Suprapubic skin (tissue), 4 donors: ENCODE results near the gene ROBO1. TPM values are rescaled to one million over a fixed set of nuclear protein-coding genes. Genes with fewer than 3 reads are reported as not detected.

ENCODE experiments used
- DNase-seq, 2 donors: peaks; one replicate each; pipeline ENCODE4 v3.0.0-alpha.2; 2019; ENCODE audit warnings: low spot score in 2 of 2
- H3K27ac ChIP-seq: fragments of 200-600 bp; sonication (generic); one replicate; pipeline ENCODE4 v1.5.1; 2019
- H3K27me3 ChIP-seq: fragments of 200-600 bp; sonication (generic); one replicate; pipeline ENCODE4 v1.5.1; 2019
- H3K36me3 ChIP-seq: fragments of 200-600 bp; sonication (generic); one replicate; pipeline ENCODE4 v1.5.1; 2019
- H3K4me1 ChIP-seq: fragments of 200-600 bp; sonication (generic); one replicate; pipeline ENCODE4 v1.5.1; 2019
- H3K4me3 ChIP-seq: fragments of 200-600 bp; sonication (generic); one replicate; pipeline ENCODE4 v1.5.1; 2019; ENCODE audit warnings: mild to moderate bottlenecking
- H3K9me3 ChIP-seq: fragments of 200-600 bp; sonication (generic); one replicate; pipeline ENCODE4 v1.5.1; 2019
- EP300 ChIP-seq: sonication (generic); formaldehyde crosslinking; IDR thresholded peaks from one replicate; pipeline ENCODE4 v1.6.1; 2017; ENCODE audit warnings: antibody characterized with exemption
- POLR2A ChIP-seq, 2 donors: fragments of 450-650 bp; IDR thresholded peaks; one replicate each; pipeline ENCODE4 v1.6.1; 2017; ENCODE audit warnings: antibody characterized with exemption in 2 of 2, mild to moderate bottlenecking in 2 of 2, moderate library complexity in 2 of 2
- POLR2AphosphoS5 ChIP-seq, 3 donors: sonication (generic); formaldehyde crosslinking; IDR thresholded peaks; one replicate each; pipeline ENCODE4 v1.6.1; 2017; ENCODE audit warnings: antibody characterized with exemption in 3 of 3
- WGBS: methylation state at CpG from one replicate; pipeline ENCODE4 v1.1.5; 2018; 5-methylcytosine and 5-hydroxymethylcytosine counted together
- total RNA-seq, 4 donors: library from RNA; depleted of rRNA; stranded (reverse); fragments of >200 nt; gene quantifications; one replicate each; pipeline ENCODE4 v1.1.0, GENCODE V29; 2016
- TF ChIP-seq, protein P1 (sequence below), 2 donors: fragments of 200-600 bp in 1 of 2; fragments of 450-650 bp in 1 of 2; sonication (generic) in 1 of 2; IDR thresholded peaks; one replicate each; pipeline ENCODE4 v1.5.1; 2016 to 2019; ENCODE audit warnings: antibody characterized with exemption in 2 of 2, mild to moderate bottlenecking in 1 of 2, moderate library complexity in 1 of 2

The ROBO1 gene
- total RNA-seq, 4 donors from 2014 or later: 67.7 to 80.3 (median 71.3) TPM

DNA sequence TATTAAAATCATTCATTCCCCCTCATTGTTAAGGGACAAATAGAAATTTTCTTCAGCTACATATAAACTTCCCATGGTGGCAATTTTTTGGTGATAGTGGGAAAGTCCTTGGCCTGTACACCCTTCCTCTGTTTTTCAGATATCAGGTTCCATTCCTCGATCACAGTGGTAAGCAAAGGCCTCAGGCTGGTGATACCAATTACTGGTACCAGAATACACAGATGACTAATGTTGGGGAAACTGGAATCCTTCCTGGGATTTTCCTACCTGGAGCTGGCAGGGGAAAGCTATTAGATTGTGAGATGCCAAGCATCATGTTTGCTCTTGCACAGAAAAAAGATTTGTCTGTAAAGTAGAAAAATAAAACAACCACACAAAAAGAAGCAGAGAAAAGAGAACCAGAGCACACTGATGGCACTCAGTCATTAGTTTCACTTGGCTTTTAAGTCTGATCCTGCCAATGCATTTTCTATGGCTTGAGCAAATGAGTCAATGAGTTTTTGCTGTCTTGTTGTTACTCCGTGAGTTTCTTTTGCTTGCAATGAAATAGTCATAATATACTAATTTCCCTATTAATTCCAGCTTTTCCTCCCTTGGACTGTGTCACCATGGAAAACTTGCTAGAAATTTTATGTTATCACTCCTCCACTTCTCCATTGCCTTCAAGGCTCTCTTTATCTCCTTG is 795.0 kb downstream of the ROBO1 start:
- WGBS: 51% methylated on average over 2 of the region's 2 CpGs
- no peak overlapping the region for H3K27ac ChIP-seq

GRCh38 chr3:78970656-78971055 is 797.1 kb downstream of the ROBO1 start:
- H3K36me3 ChIP-seq: no peaks in the 10 kb centered on the region
- WGBS: 57% methylated on average over 1 of the region's 1 CpG
- TF ChIP-seq POLR2AphosphoS5 (IDR thresholded peaks at IDR 0.05) (no peak), EP300 (no peak), POLR2A (IDR thresholded peaks at IDR 0.05) (no peak)
- H3K4me1 ChIP-seq: peaks cover 5% of the 10 kb centered on the region
- no peak for DNase-seq
- H3K9me3 ChIP-seq: no peaks in the 10 kb centered on the region
- no peak overlapping the region for H3K4me3 ChIP-seq
- no peaks in the 10 kb centered on the region for H3K27me3 ChIP-seq
- no peak overlapping the region for H3K27ac ChIP-seq

More for the DNA sequence above, 795.0 kb downstream of the ROBO1 start:
- Histone ChIP-seq H3K36me3 (no peaks in the 10 kb centered on the region), H3K27me3 (no peaks in the 10 kb centered on the region), H3K4me3 (no peak overlapping the region), H3K4me1 (peaks cover 5% of the 10 kb centered on the region), H3K9me3 (no peaks in the 10 kb centered on the region)
- DNase-seq: no peak
- TF ChIP-seq, protein P1, sequence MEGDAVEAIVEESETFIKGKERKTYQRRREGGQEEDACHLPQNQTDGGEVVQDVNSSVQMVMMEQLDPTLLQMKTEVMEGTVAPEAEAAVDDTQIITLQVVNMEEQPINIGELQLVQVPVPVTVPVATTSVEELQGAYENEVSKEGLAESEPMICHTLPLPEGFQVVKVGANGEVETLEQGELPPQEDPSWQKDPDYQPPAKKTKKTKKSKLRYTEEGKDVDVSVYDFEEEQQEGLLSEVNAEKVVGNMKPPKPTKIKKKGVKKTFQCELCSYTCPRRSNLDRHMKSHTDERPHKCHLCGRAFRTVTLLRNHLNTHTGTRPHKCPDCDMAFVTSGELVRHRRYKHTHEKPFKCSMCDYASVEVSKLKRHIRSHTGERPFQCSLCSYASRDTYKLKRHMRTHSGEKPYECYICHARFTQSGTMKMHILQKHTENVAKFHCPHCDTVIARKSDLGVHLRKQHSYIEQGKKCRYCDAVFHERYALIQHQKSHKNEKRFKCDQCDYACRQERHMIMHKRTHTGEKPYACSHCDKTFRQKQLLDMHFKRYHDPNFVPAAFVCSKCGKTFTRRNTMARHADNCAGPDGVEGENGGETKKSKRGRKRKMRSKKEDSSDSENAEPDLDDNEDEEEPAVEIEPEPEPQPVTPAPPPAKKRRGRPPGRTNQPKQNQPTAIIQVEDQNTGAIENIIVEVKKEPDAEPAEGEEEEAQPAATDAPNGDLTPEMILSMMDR (IDR thresholded peaks at IDR 0.05): no peak
- TF ChIP-seq EP300: no peak
- TF ChIP-seq POLR2A (IDR thresholded peaks at IDR 0.05): no peak
- TF ChIP-seq POLR2AphosphoS5 (IDR thresholded peaks at IDR 0.05): no peak

- 58% methylated on average over 2 of the region's 2 CpGs for WGBS
- no peaks in the 10 kb centered on the region for H3K9me3 ChIP-seq
- no peaks in the 10 kb centered on the region for H3K36me3 ChIP-seq
- H3K4me3 ChIP-seq: no peak overlapping the region
- TF ChIP-seq EP300: no peak
- H3K27ac ChIP-seq: no peak overlapping the region
- no peaks in the 10 kb centered on the region for H3K4me1 ChIP-seq
- H3K27me3 ChIP-seq: no peaks in the 10 kb centered on the region
- DNase-seq: no peak
Observed at GRCh38 chr3:78969483-78969882, 798.3 kb downstream of the ROBO1 start.

DNA sequence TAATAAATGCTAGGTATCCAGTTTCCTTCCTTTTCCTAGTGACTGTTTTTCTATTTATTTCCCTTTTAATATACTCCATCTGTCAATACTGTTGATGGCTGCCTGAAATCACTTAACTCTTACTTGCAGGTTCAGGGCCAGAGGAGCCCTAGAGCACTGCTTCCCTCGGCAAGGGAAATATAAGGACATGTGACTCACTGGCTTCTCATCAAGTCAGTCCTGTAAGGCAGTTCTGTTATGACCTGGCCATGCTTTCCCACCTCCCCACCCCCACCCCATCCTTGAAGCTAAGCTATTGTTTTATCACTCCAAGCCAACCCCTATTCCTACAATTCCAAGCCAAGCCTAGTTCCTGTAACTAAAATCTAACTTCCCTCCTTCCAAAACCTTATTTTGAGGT is 800.7 kb downstream of the ROBO1 start:
- Histone ChIP-seq H3K27me3 (no peaks in the 10 kb centered on the region), H3K36me3 (no peaks in the 10 kb centered on the region), H3K4me3 (no peak overlapping the region), H3K4me1 (no peaks in the 10 kb centered on the region), H3K9me3 (no peaks in the 10 kb centered on the region), H3K27ac (no peak overlapping the region)
- 65% methylated on average over 1 of the region's 1 CpG for WGBS
- TF ChIP-seq EP300: no peak
- TF ChIP-seq, protein P1 (IDR thresholded peaks at IDR 0.05): no peak
- no peak for TF ChIP-seq POLR2AphosphoS5 (IDR thresholded peaks at IDR 0.05)
- TF ChIP-seq POLR2A (IDR thresholded peaks at IDR 0.05): no peak
- DNase-seq: no peak

GRCh38 chr3:78963771-78964170 is 804.0 kb downstream of the ROBO1 start:
- Histone ChIP-seq H3K27me3 (no peaks in the 10 kb centered on the region), H3K4me1 (no peaks in the 10 kb centered on the region), H3K27ac (no peak overlapping the region), H3K4me3 (no peak overlapping the region), H3K9me3 (no peaks in the 10 kb centered on the region), H3K36me3 (no peaks in the 10 kb centered on the region)
- TF ChIP-seq EP300 (no peak), POLR2A (IDR thresholded peaks at IDR 0.05) (no peak), POLR2AphosphoS5 (IDR thresholded peaks at IDR 0.05) (no peak)
- TF ChIP-seq, protein P1 (IDR thresholded peaks at IDR 0.05): no peak
- WGBS: 96% methylated on average over 5 of the region's 5 CpGs
- DNase-seq: no peak

DNA sequence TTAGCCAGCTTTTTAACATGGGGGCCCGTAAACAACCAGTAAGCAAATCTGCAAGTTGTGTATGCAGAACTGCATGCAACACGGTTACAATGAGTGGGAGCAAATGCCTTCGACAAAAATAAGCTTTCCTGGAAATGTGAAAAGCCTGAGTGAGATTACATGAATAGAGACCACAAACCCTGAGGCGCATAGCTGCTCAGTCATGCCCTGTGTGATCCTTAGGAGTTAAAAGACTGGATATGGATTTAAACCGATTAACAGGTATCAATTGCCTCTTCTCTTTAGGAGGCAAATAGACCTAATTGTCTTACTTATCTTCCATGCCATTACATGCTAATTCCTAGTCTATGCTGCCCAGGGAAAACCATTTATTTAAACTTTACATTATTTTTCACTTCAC is 810.3 kb downstream of the ROBO1 start:
- WGBS: 72% methylated on average over 5 of the region's 5 CpGs
- Histone ChIP-seq H3K4me3 (no peak overlapping the region), H3K36me3 (no peaks in the 10 kb centered on the region), H3K27ac (no peak overlapping the region), H3K9me3 (no peaks in the 10 kb centered on the region), H3K27me3 (no peaks in the 10 kb centered on the region), H3K4me1 (no peaks in the 10 kb centered on the region)
- TF ChIP-seq, protein P1 (IDR thresholded peaks at IDR 0.05): no peak
- TF ChIP-seq EP300 (no peak), POLR2AphosphoS5 (IDR thresholded peaks at IDR 0.05) (no peak), POLR2A (IDR thresholded peaks at IDR 0.05) (no peak)
- DNase-seq: no peak
